Measurements from ENCODE around the gene UNC13C.

The UNC13C gene

DNA sequence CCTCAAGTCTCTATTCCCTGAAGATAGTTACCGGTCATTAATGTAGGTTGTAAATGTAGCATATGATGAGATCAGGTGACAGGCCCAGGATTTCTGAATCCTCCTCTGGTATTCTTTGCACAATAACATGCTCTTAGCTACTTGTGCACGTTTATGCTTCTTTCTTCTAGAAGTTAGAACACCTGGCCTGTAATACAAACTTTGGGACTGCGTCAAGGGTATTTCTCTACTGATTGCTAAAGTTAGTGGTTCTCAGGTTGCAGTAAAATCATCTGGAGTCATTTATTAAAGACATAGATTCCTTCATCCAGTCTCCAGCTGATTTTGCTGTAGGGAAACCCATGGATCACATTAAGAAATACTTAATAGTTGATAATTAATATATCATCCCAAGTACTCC, 48.0 kb downstream of the UNC13C start:
- no peak for DNase-seq

DNA sequence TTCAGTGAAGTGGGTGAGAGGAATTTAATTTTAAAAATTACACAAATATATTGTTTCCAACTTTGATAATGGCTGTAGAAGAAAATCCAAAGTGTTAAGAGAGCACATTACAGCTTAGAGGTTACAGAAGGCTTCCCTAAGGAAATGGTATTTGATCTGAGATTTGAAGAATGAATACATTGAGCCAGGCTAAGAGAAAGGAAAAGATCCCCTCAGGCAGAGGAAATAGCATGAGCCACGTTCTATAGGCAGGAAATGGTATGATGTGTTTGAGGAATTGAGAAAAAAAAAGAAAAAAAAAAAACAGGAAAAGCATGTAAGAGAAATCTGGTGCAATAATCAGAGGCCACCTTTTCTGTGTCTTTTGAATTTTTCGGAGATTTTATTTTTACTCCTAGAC, 48.6 kb downstream of the UNC13C start:
- no peak for DNase-seq

DNA sequence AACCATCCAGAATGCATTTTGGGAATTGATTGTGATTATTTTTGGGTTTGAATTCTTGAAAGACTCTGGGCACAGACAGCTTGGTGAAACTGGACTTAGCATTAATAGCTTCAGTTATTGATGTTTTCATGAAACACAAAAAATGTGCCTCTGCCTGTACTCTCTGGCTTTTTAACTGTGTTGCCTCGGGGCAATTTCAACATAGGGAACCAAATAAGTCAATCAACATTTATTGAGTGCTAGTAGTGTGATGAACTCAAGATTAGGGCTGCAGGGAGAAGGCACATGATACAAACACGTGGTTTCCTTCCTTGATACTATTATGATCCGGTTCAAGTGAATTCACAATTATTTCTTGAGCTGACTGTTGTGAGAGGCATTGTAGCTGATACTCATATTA, 50.8 kb downstream of the UNC13C start:
- no peak for DNase-seq

DNA sequence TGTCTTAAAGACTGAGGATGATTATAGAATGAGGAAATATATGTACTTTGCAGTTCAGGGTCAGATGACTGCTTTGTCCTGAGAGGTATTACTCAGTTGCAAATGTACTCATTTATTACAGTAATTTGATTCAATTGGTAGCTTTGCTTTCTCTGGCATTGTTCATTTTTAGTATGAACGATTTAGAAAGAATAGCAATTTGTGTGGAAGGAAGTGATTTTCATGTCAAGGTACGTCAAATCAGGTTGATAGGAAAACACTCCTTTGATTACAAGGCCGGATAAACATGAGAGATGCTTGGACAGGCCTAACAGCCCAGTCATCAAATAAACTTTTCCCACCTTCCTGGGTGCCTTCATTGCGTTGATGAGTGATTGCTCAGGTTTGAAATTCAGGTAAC, 53.8 kb downstream of the UNC13C start:
- DNase-seq, result no peak

DNA sequence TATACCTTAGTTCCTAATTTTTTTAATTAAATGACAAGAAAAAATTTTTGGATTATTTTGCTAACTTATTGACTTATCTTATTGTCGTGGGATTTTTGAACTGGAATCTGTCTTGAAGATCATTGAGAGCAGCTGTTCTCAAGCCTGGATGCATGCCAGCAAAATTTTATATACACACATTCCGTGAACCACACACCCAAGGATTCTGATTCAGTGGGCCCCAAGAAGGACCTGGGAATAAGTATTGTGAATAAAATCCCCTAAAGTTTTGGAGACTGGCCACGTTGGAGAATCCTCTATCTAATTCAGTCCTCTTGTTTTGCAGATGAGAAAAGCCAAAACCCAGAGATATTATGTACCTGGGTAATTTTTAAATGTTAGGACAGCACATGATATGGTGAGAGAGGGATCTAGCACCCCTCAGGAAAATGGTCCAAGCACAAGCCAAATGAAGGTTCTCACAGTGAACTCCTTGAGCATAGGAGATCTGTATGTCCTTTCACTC, 55.2 kb downstream of the UNC13C start:
- no peak for DNase-seq

DNA sequence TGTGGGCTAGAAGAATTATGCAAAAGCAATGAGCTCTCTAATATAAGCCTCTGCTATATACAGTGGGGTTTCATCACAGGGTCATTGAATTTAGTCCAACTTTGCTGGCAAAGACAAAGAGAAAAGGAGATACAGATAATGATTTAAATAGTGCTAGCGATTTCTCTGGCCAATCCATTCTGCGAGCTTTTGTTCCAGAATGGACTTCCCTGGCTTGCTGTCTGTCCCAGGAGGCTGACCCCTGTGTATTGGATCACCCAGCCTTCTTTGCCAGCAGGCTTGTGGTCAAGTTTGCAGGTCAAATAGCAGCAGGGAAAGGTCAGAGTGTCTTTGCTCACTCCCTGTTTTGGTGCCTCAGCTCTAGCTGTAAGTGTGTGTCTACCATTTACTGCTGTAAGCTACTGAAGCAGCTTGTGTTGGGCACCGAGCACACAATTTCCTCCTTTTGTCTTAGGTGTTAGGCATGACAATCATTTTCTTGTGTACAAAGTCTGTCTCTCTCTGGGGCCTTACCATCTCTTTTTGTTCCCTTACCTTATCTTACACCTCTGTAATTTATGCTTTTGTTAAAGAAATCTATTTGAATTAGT, 55.7 kb downstream of the UNC13C start:
- no peak for DNase-seq

DNA sequence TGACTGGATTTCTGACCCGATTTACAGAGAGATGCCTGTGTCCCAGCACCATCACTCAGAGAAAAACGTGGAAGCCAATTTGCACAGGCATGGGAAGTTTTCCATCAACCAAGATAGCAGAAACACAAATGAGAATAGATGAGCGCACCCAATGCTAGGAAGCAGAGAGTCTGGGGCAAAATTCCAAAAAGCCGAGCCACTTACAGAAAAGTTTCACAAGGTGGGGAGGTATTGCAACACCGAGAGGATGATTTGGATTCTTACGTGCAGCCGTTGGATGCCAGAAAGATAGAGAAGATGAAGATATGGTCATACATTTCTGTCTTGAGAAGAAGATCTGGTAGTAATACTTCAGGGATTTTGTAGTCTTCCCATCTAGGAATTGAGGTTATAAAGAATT, 57.4 kb downstream of the UNC13C start:
- DNase-seq, result no peak

DNA sequence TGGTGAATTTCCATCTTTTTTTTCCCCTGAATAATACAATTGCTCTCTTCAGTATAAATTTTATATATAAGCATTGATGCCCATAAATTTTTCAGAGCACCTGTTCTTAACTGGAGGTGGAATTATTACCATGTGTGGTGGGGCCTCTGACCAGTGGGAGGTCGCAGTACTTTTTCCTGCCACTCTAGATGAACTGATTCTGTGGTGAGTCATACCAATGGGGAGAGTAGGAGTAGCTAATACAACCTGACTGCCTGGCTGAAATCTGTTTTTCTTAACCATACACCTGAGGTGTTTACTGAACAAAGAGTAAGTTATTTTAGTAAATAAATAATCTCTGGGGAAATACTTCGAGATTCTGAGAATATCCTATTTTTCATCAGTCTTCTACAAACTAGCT, 67.2 kb downstream of the UNC13C start:
- DNase-seq, result no peak

DNA sequence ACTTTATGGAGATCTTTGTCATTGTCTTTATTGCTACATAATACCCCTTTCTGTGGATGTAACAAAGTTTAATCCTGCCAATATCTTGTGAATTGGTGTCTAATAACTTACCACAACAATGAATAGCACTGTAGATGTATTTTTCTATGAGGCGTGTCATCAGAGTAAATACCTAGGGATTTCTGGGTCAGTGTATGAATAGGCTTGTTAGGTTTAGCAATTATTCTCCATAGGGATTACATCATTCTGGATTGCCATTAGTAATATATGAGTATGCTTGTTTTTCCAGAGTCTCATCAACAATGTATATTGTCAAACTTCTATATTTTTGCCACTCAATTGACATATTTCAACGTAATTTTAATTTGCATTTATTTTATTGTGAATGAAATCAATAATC, 67.9 kb downstream of the UNC13C start:
- DNase-seq, result no peak

DNA sequence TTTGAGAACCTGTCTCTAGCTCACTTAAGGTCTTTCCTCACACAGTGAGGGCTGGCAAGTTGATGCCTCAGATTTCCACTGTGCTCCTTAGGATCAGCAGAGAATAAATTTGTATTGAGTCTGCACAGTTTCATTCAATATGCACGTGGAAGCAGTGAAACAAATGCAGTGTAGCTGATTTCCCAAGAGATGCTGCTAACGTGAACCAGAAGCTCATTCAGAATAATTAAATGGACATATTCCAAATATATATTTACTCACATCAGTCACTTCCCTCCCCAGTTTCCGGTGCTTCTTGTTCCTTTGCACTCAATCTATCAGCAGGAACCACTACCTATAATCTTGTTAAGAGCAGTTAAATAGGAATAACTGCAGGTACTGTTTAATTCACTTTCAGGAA, 86.1 kb downstream of the UNC13C start:
- no peak for DNase-seq

DNA sequence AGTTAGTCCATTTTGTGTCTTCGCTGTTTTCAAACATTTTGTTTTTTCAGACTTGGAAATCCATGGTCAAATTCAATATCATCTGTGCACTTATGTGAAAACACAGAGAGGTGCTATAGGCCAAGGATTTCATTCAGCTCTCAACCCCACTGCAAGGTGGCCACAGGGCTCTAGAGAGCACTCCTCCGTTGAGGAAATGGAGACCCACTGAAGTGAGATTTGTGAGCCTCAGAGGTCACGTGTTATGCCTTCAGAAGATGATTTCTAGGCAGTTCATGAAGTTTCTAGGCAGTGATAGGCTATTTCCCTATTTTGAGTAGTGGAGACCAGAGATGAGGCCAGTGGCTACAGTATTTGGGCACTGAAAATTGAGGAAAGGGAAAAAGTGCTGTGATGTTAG, 88.2 kb downstream of the UNC13C start:
- no peak for DNase-seq

DNA sequence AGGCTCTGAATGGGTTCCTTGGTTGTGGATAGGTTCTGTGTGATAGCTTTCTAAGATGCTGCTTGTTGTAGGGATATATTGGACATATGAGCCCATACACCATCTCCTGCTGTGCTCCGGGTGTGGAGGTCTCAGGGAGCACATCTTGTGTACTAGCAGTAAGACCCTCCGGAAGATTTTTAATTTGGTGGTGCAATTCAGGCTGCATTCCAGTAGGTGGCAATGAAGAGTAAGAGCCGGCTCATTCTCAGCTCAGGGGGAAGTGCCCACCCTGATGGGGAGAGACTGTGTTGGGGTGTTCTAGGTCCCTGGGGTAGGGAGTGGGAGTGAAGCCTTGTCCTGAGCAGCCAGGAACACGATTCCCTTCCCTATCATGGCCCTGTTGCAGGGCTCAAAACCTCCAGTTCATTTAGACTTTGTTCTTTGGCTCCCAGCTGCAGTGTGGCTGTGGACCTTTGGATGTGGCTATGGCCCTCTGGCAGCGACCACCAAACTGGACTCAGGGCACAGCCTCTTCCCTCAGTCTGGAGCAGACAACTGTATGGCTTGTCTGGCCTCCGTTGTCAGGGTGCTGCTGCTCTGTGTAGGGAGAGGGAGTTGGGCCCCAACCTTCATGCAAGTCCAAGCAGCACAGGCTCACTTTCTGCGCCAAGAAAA, 104.7 kb downstream of the UNC13C start:
- DNase-seq, result no peak

DNA sequence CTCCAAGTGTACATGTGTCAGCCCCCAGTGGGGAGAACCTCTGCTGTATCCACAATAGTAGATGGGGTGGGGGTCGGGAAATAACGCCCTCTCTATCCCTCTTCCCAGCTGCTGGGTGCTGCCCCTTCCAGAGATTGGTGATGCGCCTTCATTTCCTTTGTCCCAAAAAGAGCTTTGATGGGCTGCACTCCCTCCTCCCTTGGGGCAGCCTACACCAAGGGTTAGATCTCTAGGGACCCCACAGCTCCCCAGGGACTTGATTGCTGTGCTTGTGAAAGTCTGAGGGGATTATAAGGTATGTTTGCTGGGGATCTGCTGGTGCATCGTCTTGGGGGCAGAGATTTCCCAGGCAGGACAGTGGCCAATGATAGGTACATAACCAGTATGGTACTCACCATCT, 105.3 kb downstream of the UNC13C start:
- DNase-seq, result no peak

DNA sequence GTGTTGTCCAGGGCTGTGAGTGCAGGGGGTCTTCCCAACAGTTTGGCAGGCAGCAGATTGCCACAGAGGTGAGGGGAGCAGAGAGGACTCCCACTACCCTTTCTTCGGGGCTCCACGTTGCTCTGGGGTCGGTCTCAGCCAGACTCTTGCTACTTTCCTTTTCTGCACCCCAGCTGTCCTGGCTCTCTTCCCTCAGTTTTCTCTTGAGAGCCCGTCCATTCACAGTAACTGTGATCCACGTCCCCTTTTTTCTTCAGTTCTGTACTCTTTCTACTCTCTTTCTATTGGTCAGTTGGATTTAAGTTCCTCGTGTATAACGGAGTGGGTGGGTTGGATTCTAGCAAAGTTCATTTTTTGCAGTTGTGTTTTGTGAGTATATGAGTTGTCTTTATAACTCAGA, 105.8 kb downstream of the UNC13C start:
- DNase-seq, result no peak

DNA sequence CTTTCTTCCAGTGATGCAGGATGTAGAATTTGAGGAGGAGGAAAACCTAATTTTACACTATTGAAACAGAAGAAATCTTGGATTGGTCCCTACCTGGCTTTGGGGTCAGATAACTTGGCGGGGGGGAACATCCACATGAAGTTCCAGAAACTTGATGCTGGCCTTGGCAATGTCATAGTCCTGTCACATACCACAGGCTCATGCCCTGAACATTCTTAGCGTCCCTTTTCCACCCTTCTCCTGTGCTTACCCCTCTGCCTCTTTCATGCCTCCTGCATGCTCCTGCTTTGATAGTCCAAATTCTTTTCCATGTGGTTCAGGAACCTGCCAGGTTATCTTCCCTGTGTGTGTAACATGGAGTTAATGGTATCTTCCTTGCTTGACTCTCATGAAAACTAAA, 110.6 kb downstream of the UNC13C start:
- DNase-seq, result no peak

DNA sequence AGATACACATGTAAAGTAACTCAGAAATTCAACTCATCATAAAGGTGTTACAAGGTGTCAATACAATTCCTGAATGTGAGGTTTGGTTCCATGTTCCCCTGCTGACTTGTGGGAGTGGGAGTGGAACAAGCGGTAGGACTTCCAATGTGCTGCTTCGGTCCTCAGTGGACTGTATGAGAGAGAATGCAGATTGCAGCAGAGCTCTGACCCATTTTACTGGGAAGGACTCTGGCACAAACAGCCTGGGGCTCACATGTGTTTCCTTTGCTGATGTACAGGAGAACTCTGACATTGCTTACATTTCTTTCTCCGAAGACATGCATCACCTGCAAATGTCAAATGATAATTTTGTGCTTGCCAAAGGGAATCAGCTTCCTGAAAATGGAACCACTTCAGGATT, 111.5 kb downstream of the UNC13C start:
- no peak for DNase-seq

DNA sequence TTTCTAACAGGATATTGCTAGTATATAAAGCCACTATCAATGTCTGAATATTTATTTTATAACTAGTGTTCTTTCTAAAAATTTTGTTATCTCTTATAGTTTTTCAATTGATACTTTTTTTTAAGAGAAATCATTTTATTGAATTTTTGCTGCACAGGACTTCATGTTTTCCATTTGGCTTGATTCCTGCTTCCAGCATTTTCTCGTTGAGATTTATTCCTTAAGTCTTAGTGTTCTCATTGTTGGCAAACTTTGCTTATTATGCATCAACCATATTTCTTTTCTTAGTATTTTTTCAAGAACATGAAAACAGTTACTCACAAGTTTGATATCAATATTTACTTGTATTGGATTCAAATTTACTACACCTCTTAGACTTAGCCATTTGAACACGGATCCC, 113.4 kb downstream of the UNC13C start:
- no peak for DNase-seq

DNA sequence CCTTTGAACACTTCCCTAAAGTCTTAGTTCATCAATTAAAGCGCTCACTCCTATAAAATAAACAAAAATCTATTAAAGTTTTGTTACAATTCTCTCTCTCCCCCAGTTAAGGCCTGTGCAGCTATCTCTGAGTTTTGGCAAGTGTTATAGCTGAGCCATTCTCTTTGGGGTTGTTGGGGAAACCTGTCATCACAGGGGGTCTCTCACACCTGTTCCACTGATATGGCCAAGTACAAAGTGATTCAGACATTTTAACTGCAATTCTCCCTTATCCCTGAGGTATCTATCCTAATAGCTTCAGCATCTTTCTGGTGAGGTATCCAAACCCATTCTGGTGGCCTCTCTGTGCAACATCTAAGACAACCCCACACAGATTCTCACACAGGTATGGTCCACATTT, 116.4 kb downstream of the UNC13C start:
- DNase-seq, result no peak

DNA sequence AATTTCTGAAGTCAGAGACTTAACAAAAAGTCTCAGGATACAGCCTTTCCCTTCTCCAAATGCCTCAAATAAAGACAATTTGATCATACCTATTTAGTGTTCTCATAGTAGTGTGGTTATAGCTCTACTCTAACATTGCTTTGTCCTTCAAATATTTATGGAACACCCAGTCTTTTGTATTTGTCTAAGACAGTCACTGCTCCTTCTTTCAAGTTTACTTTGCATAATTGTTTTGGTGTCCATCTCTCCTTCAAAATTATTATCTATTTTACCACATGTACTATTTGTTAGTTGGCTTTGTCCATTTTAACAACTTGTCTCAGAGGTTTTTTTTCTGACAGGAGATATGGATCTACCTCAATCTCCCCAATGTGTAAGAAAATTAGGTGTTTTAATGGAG, 118.8 kb downstream of the UNC13C start:
- DNase-seq, result no peak

DNA sequence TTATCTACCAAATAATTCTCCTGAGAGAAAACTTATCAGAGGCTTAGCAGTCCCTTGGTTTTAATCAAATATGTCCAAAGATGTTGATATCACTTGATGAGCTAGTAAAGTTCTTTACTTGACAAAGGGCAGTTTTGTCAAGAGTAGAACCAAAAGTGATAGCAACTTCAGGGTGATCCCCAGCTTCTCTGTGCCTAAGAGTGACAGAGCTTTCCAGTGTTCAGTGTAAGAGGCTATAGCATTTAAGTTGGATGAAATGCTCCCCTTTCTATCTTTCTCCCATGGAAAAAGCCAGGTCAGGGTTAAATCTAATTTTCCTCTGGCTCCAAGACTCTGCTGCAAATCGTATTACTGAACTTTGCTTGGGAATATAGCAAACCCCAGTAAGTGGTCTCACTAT, 120.8 kb downstream of the UNC13C start:
- no peak for DNase-seq

DNA sequence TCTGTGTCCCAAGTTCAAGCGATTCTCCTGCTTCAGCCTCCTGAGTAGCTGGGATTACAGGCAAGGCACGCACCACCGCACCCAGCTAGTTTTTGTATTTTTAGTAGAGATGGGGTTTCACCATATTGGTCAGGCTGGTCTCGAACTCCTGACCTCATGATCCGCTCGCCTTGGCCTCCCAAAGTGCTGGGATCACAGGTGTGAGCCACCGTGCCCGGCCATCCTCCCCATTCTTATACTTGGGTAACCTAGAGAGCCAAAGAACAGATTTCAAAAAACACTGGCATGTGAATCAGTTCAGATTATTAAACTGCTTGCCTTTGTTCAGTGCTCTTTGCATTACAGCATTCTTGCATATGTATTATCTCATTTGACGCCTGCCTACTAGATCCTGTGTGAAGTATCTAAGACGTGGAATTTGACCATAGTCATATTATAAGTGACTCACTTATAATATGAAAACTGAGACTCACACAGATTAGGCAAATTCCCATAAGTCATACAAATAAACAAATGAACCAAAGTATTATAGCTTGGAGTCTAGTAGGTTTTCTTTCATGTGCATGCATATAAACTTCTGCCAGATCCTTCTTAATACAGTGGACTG, 123.5 kb downstream of the UNC13C start:
- DNase-seq, result no peak

DNA sequence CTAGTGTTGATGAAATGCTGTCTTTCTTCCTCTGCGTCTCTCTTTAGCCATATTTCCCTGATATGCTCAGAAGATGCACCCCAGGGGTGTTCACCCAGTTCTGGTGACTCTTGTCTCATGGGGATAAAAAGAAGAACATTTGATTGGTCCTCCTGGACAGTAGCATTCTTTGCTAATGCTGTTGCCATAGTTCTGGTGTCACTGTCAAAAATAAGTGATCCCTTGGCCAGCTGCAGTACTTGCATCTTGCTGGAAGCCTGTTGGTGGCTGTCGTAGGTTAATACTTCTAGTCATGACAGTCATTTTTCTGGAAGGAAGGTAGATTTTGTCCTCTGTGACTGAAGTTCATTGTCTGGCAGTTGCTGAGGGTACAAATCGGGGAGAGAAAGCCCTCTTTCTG, 124.5 kb downstream of the UNC13C start:
- DNase-seq, result no peak

DNA sequence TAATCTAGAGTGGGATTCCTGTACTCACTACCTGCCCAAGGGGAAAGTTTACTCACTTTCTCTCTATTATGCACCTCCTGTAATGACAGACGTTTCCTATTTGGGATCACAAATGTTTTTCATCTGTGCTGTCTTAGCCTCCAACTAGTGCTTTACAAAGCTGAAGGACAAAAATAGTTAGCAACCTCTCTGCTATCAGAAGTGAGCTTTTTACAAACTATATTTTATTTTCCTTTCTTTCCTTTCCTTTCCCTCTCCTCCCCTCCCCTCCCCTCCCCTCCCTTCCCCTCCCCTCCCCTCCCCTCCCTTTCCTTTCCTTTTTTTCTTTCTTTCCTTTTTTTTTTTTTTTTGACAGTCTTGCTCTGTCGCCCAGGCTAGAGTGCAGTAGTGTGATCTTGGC, 130.8 kb downstream of the UNC13C start:
- no peak for DNase-seq

DNA sequence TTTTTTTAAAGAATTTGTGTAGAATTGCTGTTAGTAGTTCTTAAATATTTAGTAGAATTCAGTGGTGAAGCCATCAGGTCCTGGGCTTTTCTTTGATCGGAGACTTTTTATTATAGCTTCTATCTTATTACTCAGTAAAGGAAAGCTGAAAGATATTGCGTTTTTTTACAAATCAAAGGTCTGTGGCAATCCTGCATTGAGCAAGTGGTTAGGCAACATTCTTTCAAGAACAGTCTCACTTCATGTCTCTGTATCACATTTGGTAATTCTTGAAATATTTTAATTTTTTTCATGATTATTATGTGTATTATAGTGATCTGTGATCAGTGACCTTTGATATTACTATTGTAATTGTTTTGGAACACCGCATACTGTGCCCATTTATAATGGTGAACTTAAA, 140.8 kb downstream of the UNC13C start:
- DNase-seq, result no peak

DNA sequence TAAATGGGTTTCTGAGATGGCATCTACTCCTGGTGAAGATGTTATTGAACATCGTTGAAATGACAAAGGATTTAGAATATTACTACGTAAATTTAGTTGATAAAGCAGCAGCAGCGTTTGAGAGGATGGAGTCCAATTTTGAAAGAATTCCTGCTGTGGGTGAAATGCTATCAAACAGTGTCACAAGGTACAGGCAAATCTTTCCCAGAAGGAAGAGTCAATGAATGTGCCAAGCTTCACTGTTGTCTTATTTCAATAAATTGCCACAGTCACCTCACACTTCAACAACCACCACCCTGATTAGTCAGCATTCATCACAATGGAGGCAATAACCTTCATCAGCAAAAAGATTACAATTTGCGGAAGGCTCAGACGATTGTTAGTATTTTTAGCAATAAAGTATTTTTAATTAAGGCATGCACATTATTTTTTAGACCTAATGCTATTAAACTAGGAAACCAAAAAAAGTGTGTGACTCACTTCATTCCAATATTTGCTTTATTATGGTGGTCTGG, 142.8 kb downstream of the UNC13C start:
- DNase-seq, result no peak

All from midbrain (tissue), 1 donor.